B cell (primary cell): ENCODE measurements around the gene RFC2.

Experiments
- CTCF ChIP-seq: fragments of 200-600 bp; IDR thresholded peaks from one replicate; pipeline ENCODE4 v1.8.0; 2022; ENCODE audit warnings: antibody characterized with exemption, mild to moderate bottlenecking
- EZH2 ChIP-seq: IDR thresholded peaks from 2 replicates; pipeline ENCODE4 v1.6.1; 2012; ENCODE audit warnings: borderline replicate concordance, low read depth, mild to moderate bottlenecking, moderate library complexity, low read length; ENCODE audit not compliant: insufficient read depth, poor library complexity, severe bottlenecking

DNA sequence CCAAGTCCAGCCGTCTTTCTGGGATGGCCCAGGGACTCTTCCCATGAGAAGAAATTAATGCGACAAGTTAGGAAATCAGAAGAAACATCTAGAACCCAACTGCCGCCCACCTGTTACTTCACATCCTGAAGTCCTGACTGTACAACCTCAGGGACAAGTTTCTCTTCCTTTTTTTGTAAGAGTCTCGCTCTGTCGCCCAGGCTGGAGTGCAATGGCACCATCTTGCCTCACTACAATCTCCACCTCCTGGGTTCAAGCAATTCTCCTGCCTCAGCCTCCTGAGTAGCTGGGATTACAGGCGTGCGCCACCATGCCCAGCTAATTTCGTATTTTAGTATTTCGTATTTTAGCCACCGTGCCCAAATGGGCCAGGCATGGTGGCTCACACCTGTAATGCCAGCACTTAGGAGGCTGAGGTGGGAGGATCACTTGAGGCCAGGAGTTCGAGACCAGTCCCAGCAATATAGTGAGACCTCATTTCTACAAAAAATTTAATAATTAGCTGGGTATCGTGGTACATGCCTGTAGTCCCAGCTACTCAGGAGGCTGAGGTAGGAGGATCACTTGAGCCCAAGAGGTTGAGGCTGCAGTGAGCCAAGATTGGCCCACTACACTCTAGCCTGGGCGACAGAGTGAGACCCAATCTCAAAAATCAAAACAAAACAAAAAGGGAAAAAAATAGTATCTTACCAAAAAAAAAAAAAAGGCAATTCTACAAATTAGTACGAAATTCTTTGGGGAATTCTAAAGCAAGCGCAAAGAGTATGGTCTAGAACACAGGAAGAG lies 23.6 kb downstream of the RFC2 start:
- TF ChIP-seq EZH2 (no peak), CTCF (no peak)
